SH-SY5Y (cell line): ENCODE results near the gene CSTPP1.

Experiments used
- GATA2 ChIP-seq: IDR thresholded peaks from 2 replicates; pipeline ENCODE4 v1.6.1; 2011; ENCODE audit warnings: mild to moderate bottlenecking, low read depth, low read length
- GATA3 ChIP-seq: IDR thresholded peaks from 2 replicates; pipeline ENCODE4 v1.6.1; 2011; ENCODE audit warnings: low read depth, mild to moderate bottlenecking, low read length, moderate library complexity

CSTPP1 gene

DNA sequence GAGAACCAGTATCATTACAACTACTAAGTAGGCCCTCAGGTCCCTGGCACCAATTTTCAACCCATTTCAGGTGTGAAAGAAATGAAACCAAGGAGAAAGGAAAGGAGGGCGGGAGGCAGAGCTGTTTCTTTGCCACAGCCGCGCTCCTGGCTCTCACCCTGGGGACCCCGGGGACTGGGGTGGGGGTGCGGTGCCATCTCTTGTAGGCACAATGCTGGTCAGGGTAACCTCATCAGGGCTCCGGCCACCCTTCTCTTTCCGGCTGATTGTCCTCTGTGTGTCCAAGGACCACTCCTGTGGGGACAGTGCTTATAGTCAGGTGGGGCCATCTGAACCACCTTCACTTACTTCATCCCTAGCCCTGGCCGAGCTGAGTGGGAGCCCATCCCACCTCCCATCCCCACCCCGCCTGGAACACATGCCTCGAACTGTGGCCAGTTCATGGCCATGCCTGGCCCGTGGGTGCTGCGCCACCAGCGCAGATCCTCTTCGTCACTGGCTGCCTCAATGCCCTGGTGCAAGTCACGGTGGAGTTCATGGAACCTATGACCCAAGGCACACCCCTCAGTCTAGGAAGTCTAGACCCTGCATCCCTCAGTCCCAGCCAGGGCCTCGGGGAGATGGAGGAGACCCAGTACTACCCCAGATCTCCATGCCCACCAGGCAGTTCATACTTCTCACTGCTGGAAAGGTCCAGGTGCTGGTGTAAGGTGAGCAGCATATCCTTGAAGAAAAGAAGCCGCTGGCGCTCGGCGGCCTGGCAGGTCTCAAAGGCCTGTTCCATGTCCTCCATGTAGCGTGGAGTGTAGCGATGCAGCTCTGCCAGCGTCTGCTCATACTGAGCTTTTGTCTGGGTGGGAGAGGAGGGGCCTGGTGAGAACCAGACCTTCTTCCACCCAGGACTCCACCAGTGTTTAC is 242.4 kb downstream of the CSTPP1 start:
- TF ChIP-seq GATA3 (no peak), GATA2 (no peak)

DNA sequence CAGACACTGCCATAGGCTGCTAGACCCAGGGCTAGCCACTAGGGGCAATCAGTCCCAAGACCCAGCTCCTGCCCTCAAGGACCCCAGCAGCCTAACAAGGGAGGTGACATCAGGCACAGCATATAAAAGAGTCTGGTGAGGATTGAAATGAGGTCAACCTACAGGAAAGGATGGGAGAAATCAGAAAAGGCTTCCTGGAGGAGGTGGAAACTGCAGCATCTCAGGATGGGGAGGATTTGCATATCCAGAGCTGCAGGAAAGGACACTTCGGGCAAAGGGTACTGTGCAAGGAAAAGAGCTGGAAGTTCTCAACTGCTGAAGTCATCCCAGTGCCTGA is 243.1 kb downstream of the CSTPP1 start:
- no peak for TF ChIP-seq GATA3
- TF ChIP-seq GATA2 = no peak

DNA sequence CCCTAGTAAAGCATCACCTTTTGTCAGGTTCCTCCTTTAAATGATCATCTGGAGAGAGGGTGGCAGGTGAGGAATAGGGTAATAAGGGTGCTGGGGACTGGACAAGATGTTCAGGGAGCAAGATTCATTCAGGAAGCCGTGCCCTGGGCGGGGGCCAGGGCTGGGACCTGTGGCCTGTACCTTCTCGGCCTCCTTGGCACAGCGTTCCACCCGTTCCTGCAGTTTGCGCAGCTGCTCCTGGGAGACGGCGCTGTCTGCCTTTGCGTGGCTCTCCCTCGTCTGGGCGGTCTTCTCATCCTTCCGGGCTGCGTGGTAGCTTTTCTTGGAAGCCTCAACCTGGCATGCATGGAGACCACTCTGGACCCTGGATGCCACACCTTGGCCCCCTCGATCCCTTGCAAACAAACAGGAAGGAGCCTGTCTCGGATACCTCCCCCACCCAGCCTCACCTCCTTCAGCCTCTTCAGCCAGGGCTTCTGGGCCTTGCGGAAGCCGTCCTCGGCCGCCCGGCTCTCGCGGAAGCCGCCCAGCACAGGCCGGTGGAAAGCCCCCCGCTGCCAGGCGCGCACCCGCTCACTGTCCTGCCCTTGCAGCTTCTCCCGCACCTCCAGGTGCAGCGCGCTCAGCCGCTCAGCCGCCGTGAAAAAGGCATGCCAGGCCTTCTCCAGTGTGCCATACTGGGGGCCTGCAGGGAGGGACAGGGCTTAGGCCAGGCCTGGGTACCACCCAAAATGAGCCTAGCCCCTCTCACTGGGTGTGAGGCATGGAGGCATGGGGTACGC is 243.6 kb downstream of the CSTPP1 start:
- TF ChIP-seq GATA3 = no peak
- TF ChIP-seq GATA2 = no peak

DNA sequence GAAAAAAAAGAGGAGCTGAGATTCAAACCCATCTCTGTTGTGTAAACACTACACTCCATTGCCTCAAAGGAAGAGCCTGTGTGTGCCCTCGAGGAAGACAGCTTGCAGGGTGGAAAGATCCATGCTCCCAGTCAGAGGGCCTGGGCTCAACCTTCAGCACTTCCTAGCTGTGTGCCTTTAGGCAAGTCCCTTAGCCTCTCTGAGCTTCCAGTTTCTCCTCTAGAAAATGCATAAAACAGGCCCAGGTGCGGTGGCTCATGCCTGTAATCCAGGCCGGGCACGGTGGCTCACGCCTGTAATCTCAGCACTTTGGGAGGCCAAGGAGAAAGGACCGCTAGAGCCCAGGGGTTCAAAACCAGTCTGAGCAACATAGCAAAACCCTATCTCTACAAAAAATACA is 244.7 kb downstream of the CSTPP1 start:
- TF ChIP-seq GATA3 (no peak), GATA2 (no peak)

DNA sequence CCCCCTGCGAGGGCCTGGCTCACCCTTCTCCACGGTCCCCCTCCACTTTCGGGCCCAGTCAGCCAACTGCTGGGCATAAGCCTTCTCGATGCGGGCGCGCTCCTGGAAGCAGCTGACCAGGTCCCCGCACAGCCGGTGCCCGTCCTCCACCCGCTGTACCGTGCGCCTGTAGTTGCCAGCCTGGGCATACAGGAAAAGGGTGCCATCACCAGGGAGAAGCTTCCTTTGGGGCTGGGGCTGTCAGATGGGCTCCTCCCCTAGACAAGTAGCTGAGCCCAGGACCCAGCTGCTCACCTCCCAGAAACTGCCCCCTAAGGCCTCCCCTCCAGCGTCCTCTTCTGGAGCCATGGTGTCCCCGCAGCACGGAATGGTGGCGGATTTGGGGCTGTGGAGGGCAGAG is 245.8 kb downstream of the CSTPP1 start:
- no peak for TF ChIP-seq GATA2
- no peak for TF ChIP-seq GATA3

DNA sequence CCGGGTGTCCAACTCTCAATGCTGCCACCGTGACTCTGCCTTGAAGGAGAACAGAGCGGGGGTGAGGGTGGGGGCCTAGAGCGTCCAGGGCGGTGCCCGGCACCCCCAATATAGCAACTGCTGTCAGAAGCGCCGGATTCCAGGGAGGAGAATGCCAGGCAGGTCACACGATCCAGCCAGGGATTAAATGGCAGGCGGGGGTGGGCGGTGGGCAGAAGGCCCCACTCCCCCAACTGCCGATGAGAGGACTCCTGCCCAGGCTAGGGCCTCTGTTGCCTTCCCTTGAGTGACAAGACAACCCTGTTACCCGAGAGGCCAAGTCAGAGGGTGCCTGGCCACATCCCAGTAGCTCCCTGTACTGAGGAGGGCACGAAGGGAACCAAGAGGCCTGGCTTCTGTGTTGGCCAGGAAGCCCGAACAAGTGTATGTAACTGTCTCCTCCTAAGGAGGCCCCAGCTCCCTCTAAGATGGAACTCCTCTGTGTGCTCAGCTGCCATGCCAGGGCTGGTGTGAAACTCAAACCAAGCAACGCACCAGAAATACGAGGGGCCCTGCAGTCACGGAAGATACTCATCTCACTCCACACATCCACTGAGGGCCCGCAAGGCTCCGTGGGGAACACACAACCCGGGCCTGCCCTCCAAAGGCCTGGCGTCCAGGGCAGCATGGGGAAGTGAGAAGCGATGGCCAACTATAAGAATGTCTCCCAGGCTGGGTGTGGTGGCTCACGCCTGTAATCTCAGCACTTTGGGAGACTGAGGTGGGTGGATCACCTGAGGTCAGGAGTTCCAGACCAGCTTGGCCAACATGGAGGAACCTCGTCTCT is 246.7 kb downstream of the CSTPP1 start:
- TF ChIP-seq GATA3 (no peak), GATA2 (no peak)

DNA sequence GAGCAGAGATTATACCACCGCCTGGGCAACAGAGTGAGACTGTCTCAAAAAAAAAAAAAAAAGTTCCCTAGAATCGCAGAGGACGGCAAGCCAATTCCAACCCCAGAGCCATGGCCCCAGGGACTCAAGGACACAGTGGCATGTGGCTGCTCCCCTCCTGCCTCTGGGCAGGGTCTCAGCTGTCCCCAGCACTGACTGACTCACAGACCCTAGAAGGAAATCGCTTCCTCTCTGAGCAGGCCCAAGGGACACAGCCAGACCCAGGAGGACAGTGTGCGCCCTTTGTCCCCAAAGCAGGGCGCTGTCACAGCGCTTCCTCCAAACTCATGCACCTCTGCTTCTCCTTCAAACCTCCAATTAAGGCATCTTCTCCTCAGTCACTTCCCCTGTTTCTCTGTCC is 247.4 kb downstream of the CSTPP1 start:
- TF ChIP-seq GATA2 = no peak
- TF ChIP-seq GATA3 = no peak

DNA sequence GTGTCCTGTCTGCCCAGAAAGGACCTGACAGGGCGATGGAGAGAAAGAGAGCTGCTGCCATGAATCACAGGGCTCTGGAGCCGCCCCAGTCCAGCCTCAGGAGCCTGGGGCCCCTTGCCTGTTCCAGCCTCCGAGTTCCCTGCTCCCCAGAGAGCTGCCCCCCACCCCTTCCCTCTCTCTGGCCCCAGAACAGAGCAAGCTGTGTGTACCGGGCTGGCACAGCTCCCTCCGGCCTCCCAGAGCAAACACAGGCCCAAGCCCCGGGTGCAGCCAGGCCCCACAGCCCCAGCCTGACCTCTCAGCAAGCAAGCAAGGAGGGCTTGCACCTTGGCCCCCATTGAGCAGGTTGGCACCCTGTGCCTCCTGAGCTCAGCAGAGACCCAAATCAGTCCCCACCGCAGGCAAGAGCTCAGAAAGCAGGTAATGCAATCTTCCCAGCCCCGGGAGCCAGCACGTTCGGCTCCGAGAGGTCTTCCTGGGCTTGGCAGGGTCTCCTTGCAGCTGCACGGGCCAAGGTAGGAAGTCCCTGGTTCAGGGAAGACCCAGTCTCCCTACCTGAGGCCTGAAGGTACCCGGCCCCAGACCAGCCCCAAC is 248.2 kb downstream of the CSTPP1 start:
- TF ChIP-seq GATA3 = no peak
- no peak for TF ChIP-seq GATA2

DNA sequence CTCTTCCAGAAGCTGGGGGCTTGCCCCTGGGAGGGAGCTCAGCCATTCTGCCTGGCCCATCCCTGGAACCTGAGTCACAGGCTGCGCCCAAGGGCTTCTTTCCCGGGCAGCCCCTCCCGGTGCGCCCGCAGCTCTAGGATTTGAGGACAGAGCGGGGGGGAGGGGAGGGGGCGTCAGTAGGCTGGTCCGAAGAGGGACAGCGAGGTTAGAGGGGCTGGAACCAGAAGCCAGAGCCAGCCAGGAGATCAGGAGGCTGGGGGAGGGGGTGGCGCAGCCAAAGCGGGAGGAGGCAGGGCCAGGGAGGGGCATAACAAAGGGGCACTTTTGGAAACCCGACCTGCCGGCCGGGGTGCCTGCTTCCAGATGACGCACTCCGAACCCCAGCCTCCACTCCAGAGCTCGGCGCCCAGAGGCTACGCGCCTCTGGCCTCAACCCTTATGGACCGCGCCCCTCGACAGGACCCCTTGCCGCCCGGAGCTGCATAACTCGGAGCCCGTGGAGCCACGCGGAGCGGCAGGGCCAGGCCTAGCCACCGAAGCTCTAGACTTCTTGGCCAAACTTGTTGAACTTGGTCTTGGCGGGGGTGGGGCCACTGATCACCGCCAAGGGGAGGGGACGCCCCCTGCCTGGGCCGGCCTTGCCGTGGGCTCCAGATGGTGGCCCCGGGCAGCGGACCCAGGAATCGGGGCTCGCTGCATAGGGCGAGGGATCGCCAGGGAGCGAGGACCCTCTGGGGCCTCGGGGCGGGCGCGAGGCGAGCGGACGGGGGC is 248.9 kb downstream of the CSTPP1 start:
- TF ChIP-seq GATA3 = no peak
- TF ChIP-seq GATA2 = no peak

DNA sequence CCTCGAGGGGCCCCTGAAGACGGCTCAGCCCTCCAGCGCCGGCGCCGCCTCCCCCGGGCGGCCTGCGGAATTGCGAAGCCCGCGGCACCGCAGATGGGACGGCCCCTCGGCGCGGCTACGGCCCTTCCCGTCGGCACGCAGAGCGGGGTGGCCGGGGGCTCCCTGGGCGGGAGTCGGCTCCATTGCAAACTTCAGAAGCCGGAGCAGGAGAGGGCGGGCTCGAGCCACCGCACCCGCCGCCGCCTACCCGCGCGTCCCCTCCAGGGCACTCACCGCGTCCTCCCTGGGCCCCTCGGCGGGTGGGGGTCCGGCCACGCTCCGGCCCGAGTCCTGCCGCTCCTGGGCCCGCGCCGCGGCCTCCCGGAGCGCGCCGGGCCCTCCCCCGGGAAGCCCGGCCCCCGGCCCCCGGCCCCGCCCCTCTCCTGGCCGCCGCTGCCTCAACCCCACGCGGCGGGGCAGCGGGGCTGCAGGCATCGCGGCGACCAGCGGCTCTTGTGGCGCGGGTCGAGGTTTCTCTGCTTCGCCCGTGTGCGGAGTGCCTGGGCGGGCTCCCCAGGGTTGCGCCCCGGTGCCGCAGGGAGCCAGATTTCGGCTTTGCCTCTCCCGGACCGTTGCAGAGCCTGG is 249.6 kb downstream of the CSTPP1 start, which contains the start of gene PACSIN3:
PACSIN3 (minus strand) TSS at position 359 of the 624 bp plus-strand sequence. CDS start 3,707 bp downstream, outside the sequence.
- TF ChIP-seq GATA2 (no peak), GATA3 (no peak)

DNA sequence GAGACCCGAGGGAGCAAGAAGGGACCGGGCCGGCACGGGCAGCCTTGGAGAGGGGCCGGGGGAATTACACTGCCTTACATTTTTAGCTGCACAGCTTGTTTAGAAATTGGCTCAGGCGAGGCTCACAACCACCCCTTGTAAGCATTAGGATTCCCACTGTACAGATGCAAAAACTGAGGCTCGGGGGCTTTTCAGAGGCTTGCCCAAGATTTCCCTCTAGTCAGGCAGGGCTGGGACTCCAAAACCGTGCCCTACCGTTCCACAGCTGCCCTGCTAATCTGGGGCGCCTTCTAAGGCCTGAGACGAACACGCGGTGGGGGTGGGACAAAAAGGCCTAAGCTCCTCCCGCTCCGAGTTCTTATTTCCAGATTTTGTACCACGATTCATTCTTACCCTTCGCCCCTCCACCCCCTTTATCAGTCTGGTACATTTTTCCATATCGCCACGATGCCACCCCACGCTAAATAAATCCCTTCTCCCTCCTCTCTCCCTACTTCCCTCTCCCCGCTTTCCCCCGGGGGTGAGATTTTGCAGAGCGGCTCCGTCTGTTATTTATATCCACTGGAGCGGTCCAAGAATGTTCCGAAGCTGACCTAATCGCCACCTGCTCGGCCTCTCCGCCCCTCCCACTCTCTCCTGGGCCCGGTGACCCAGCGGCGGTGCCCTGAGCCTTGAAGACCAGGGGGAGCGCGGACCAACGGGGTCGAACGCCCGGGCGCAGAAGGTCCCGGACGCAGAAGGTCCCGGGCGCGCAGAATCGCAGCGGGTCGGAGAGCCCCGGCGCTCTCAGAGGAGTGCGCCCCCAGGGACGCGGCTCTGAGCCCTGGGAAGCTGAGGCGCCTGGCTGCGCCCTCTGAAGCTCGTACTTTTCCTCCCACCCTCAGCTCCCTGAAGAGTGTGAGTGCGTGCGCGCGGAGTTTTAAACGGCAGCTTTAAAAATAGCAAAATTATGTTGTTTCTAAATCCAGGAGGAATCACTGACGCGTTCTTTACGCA is 250.4 kb downstream of the CSTPP1 start:
- no peak for TF ChIP-seq GATA3
- 0 out of 2 replicates have a peak, but pooled peaks have one; percentile 5 for TF ChIP-seq GATA2

DNA sequence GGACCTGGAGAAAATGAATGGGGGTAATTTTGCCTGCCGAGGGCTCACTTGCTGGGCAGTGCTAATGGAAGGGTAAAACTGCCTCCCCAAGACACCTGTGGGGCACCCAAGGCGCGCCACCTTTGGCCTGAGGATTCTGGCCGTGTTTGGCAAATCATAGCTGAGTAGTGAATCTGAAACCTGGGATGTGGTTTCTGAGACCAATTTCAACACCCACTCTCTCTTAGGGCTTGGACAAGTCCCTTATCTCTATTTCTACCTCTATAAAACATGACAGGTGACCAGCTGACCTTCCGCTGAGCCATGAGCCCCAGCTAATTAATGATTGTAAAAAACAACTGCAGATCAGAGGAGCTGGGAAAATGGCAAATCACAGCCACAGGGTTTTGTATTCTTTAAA is 251.2 kb downstream of the CSTPP1 start:
- no peak for TF ChIP-seq GATA3
- peak; percentile 51 for TF ChIP-seq GATA2
